Stimulated activated CD8-positive, alpha-beta memory T cell treated with anti-CD3 and anti-CD28 coated beads, Interleukin-12 subunit alpha, Interleukin-12 subunit beta, amount 100 ng/mL, for 4 hours (primary cell): ENCODE results near the gene PTPRN2.
"Not testable (repeated sequence)": the region's sequence is repeated elsewhere in the genome, so short reads cannot be mapped to it uniquely, and the experiment has no call there.

Source experiments
- DNase-seq: peaks from one replicate; pipeline ENCODE4 v3.0.0-alpha.2; 2020; ENCODE audit warnings: low read depth

PTPRN2 gene

DNA sequence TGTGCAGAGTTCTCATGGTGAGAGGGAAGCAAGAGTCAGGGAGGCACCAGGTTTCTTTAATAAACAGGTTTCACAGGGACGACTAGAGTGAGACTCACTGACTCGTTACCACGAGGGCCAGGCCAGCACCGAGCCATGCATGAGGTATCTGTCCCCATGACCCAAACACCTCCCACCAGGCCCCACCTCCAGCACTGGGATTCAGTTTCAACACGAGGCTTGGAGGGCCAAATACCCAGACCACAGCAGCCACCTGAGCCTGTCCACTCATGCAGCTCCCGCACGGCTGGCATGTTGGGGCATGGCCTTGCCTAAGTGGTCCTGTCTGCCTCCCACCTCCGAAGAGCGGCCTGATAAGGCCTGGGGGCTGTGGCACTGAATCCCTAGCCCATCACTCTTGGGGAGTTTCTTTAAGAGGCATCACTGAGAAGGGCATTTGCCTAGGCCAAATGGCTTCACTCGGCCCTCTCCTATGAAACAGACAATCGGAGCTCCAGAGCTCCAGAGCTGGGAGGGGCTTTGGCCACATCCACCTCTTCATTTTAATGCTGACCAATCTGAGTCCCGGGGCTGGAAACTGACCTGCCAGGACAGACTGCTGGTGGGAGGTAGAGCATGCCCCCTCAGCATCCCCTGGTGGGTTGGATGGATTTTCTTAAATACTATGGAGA is 1093.0 kb downstream of the PTPRN2 start:
- no peak for DNase-seq

DNA sequence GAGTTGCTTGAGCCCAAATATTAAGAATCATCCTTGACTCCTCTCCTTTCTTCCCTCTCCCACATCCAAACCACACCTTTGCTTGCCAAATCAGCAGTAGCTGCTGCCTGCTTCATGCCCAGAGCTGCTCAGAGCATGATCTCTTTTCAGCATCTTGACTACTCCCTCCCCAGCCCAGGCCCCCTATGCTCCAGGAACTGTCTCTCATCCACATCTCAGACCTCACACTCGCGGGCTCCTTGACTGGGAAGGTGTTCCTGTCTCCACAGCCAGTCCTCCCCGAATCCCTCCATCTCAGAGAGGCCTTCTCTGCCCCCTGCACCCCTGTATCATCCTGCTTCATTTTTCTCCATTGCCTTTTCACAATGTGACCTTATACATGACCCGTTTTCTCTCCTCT is 1093.8 kb downstream of the PTPRN2 start:
- no peak for DNase-seq

GRCh38 chr7:157493017-157493416 is 1094.6 kb downstream of the PTPRN2 start:
- DNase-seq: no peak

- DNase-seq: no peak
These were observed 1097.1 kb downstream of the PTPRN2 start for GRCh38 chr7:157490465-157490912.

DNA sequence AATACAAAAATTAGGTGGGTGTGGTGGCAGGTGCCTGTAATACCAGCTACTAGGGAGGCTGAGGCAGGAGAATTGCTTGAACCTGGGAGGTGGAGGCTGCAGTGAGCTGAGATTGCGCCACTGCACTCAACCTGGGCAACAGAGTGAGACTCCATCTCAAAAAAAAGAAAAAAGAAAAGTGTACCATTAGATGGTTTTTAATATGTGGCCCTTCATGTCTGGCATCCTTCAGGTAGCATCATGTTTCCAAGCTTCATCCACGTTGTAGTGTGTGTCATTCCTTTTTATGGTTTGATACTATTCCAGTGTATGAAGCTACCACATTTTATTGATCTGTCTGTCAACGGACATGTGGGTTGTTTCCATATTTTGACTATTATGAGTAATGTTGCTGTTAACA is 1097.8 kb downstream of the PTPRN2 start:
- not testable (repeated sequence) for DNase-seq
